ENCODE measurements around the gene NOS1AP. TPM values are rescaled to one million over a fixed set of nuclear protein-coding genes. Genes with fewer than 3 reads are reported as not detected.

NOS1AP gene
- total RNA-seq, 1 experiment from 2014 or later: 5.3 TPM

DNA sequence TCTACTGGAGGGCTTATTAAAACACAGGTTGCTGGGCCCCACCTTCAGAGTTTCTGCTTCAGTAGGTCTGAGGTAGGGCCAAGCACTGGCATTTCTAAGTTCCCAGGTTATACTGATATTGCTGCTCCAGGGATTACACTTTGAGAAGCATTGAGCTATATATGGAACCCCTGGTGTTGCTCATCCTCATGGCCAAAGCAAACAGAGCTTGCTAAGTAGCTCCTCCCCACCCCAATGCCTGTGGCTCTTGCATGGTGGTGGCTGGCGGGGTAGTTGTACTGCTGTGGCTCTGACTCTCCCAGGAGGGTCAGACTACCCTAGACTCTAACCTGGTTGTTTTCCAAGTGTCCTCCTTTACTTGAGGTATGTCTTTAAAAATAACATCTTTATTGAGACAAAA lies 163.6 kb downstream of the NOS1AP start:
- H3K4me3 ChIP-seq (replicated peaks in 1 of 2; ENCODE audit: low read depth in 1 of 2, low read length in 2 of 2): no peak overlapping the region
- DNase-seq (ENCODE audit: low read depth, low spot score) (no peak), ATAC-seq (no peak)
- TF ChIP-seq, protein P1, sequence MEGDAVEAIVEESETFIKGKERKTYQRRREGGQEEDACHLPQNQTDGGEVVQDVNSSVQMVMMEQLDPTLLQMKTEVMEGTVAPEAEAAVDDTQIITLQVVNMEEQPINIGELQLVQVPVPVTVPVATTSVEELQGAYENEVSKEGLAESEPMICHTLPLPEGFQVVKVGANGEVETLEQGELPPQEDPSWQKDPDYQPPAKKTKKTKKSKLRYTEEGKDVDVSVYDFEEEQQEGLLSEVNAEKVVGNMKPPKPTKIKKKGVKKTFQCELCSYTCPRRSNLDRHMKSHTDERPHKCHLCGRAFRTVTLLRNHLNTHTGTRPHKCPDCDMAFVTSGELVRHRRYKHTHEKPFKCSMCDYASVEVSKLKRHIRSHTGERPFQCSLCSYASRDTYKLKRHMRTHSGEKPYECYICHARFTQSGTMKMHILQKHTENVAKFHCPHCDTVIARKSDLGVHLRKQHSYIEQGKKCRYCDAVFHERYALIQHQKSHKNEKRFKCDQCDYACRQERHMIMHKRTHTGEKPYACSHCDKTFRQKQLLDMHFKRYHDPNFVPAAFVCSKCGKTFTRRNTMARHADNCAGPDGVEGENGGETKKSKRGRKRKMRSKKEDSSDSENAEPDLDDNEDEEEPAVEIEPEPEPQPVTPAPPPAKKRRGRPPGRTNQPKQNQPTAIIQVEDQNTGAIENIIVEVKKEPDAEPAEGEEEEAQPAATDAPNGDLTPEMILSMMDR (IDR thresholded peaks at IDR 0.05 in 2 of 3, conservative IDR thresholded peaks at IDR 0.05 in 1 of 3; ENCODE audit: borderline replicate concordance in 1 of 3, insufficient read depth in 1 of 3, low read depth in 2 of 3, low read length in 2 of 3): no peak
- TF ChIP-seq ZNF274 (IDR thresholded peaks at IDR 0.05; ENCODE audit: low read depth, low read length) (no peak), EZH2 (IDR thresholded peaks at IDR 0.05) (no peak)
- TF ChIP-seq, protein P2, sequence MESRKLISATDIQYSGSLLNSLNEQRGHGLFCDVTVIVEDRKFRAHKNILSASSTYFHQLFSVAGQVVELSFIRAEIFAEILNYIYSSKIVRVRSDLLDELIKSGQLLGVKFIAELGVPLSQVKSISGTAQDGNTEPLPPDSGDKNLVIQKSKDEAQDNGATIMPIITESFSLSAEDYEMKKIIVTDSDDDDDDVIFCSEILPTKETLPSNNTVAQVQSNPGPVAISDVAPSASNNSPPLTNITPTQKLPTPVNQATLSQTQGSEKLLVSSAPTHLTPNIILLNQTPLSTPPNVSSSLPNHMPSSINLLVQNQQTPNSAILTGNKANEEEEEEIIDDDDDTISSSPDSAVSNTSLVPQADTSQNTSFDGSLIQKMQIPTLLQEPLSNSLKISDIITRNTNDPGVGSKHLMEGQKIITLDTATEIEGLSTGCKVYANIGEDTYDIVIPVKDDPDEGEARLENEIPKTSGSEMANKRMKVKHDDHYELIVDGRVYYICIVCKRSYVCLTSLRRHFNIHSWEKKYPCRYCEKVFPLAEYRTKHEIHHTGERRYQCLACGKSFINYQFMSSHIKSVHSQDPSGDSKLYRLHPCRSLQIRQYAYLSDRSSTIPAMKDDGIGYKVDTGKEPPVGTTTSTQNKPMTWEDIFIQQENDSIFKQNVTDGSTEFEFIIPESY (IDR thresholded peaks at IDR 0.05; ENCODE audit: extremely low read depth, insufficient replicate concordance, low read length): no peak
- H3K4me1 ChIP-seq (ENCODE audit: control insufficient read depth in 1 of 2, insufficient read depth in 2 of 2, low read length in 2 of 2): peaks cover 9 to 10% of the 10 kb centered on the region in 2 experiments; a peak in 2 of 4 replicates
- ChIA-PET POLR2A (no interaction called here), RAD21 (ENCODE audit: low non-redundant PET in 1 of 2, low total read pairs in 2 of 2, uncharacterized antibody in 2 of 2, unreplicated experiment in 2 of 2) (no interaction called here), CTCF (interaction anchor here (1.7 kb wide), 1 partner anchor 177 kb away, joined by 4 read pairs; no protein-coding TSS in a partner anchor)
- intact Hi-C loops (cut with micrococcal nuclease): loop anchor here (5.0 kb wide), 1 partner anchor 176 kb away; no protein-coding TSS in a partner anchor
- H3K9ac ChIP-seq (ENCODE audit: low read length): no peak overlapping the region
- H3K79me2 ChIP-seq (ENCODE audit: insufficient read depth, low read length): no peaks in the 10 kb centered on the region
- H3K27me3 ChIP-seq (ENCODE audit: insufficient read depth, low read length): no peaks in the 10 kb centered on the region
- BruUV-seq (replicated peaks): no TSS peak
- no peaks in the 10 kb centered on the region for H3K9me2 ChIP-seq (ENCODE audit: insufficient read depth)
- no peak overlapping the region for H3K4me2 ChIP-seq (ENCODE audit: low read length)
- H2AFZ ChIP-seq (ENCODE audit: low read depth, low read length, poor library complexity, severe bottlenecking): no peak overlapping the region
- no peaks in the 10 kb centered on the region for H4K20me1 ChIP-seq (ENCODE audit: insufficient read depth)
- H3K27ac ChIP-seq (ENCODE audit: low read depth, low read length): no peak overlapping the region
- H3K9me3 ChIP-seq (ENCODE audit: control insufficient read depth in 1 of 2, insufficient read depth in 1 of 2, low read depth in 1 of 2, low read length in 2 of 2): no peaks in the 10 kb centered on the region
- no peaks in the 10 kb centered on the region for H3K36me3 ChIP-seq (ENCODE audit: control insufficient read depth in 1 of 2, insufficient read depth in 2 of 2, low read length in 2 of 2)
